ENCODE measurements around the gene TTBK2. TPM values are rescaled to one million over a fixed set of nuclear protein-coding genes. Genes with fewer than 3 reads are reported as not detected.

Gene TTBK2
- total RNA-seq, 1 donor from 2014 or later, result 16.1 TPM

DNA sequence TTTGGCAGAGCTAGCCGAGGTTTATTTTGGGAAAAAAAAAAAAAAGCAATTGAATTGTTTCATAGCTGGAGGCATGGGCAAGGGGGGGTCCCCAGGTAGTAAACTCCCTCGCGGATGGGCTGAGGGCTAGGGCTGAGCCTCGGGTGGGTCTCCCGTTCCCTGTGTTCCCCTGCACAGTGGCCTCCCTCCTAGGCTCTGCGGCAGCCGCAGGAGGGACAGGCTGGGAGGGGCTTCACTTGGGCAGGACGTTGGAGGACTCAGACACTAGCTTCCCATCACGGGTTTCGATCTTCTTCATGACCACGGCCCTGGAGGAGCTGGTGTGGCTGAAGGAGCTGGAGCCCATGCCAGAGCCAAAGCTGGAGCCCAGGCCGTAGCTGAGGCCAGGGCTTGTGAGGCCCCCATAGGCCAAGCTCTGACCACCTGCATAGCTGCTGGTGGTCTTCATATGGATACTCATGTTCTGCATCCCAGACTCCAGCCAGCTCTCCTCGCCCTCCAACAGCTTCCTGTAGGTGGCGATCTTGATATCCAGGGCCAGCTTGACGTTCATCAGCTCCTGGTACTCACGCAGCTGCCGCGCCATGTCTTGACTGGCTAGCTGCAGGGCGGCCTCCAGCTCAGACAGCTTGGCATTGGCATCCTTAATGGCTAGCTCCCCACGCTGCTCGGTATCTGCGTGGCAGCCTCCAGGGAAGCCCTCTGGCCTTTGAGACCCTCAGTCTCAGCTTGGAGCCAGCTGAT, 119.7 kb downstream of the TTBK2 start:
- TF ChIP-seq, protein P1, sequence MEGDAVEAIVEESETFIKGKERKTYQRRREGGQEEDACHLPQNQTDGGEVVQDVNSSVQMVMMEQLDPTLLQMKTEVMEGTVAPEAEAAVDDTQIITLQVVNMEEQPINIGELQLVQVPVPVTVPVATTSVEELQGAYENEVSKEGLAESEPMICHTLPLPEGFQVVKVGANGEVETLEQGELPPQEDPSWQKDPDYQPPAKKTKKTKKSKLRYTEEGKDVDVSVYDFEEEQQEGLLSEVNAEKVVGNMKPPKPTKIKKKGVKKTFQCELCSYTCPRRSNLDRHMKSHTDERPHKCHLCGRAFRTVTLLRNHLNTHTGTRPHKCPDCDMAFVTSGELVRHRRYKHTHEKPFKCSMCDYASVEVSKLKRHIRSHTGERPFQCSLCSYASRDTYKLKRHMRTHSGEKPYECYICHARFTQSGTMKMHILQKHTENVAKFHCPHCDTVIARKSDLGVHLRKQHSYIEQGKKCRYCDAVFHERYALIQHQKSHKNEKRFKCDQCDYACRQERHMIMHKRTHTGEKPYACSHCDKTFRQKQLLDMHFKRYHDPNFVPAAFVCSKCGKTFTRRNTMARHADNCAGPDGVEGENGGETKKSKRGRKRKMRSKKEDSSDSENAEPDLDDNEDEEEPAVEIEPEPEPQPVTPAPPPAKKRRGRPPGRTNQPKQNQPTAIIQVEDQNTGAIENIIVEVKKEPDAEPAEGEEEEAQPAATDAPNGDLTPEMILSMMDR (conservative IDR thresholded peaks at IDR 0.05), result peak; percentile 27
- Mint-ChIP-seq H3K4me1 (ENCODE audit: unreplicated experiment) (peaks cover 5% of the 10 kb centered on the region), H3K4me3 (no peak overlapping the region), H3K27ac (no peak overlapping the region), H3K27me3 (no peaks in the 10 kb centered on the region), H3K36me3 (peaks cover 25% of the 10 kb centered on the region), H3K9me3 (no peaks in the 10 kb centered on the region)
- DNase-seq (ENCODE audit: extremely low spot score, unreplicated experiment), result no peak

DNA sequence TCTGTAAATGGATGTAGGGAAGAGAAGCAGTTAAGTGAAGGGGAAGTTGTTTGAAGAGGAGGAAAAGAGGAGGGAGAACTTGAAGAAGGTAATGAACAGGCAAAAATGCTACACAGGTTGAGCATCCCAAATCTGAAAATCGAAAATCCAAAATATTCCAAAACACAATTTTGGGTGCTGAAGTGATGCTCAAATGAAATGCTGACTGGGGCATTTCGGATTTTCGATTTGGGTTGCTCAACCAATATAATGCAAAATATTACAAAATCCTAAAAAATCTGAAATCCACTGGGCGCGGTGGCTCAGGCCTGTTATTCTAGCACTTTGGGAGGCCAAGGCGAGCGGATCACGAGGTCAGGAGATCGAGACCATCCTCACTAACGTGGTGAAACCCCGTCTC, 121.8 kb downstream of the TTBK2 start:
- TF ChIP-seq, protein P1 (conservative IDR thresholded peaks at IDR 0.05), result no peak
- Mint-ChIP-seq H3K27me3 (no peaks in the 10 kb centered on the region), H3K4me1 (ENCODE audit: unreplicated experiment) (peaks cover 5% of the 10 kb centered on the region), H3K4me3 (no peak overlapping the region), H3K9me3 (no peaks in the 10 kb centered on the region), H3K27ac (no peak overlapping the region), H3K36me3 (peaks cover 18% of the 10 kb centered on the region)
- no peak for DNase-seq (ENCODE audit: extremely low spot score, unreplicated experiment)

DNA sequence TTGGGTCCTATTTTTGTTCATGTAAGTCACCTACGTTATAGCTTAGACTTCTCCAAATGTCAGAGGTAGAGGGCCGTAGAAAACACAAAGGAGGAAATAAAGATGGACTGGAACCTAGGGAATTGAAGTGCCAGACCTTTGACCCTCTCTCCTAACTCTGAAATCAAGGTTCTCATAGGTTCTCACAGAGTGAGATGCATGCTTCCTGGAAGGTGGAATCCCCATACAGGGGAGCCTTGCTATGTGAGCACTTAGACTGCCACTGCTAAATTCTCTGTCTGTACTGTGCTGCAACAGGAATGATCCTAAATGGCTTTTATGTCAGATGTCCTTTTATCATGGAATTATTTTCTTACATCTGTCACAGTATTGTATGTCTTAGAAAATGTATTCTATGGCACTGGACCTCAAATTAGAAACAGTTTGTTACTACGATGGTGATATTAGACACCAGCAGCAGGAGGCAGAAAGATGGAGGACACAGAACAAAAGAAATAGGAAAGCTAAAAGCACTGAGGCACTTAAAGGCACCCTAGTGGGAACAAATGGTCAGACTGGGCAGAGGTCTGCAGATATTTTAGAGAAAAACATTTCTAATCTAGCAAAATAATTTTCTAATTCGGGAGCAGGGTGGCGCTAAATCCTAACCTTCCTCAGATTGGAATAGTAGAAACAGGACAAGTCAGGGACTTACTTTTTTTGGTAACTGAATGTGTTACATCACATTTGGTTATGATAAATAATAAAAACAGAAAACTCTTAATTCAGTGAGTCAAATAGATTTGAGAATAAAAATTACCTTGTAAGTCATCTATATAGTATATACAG, 123.4 kb downstream of the TTBK2 start:
- H3K27ac Mint-ChIP-seq, result no peak overlapping the region
- H3K27me3 Mint-ChIP-seq, result no peaks in the 10 kb centered on the region
- peaks cover 5% of the 10 kb centered on the region for H3K4me1 Mint-ChIP-seq (ENCODE audit: unreplicated experiment)
- H3K4me3 Mint-ChIP-seq, result no peak overlapping the region
- H3K36me3 Mint-ChIP-seq, result peaks cover 18% of the 10 kb centered on the region
- no peaks in the 10 kb centered on the region for H3K9me3 Mint-ChIP-seq
- TF ChIP-seq, protein P1 (conservative IDR thresholded peaks at IDR 0.05), result no peak
- DNase-seq (ENCODE audit: extremely low spot score, unreplicated experiment), result no peak

DNA sequence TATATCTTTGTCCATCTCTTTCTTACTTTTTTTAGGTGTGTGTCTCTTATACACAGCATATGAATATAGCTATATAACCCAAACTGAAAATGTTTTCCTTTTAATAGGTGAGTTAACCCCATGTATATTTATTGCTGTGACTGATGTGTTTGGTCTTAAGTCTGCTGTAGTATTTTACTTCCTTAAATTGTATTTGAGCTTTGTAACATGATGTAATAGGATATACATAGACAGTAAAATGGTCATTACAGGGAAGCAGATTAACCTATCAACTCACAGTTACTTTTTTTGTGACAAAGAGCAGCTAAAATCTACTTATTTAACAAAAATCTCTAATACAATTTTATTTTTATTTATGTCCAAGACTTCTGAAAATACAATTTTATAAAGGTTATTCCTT, 131.9 kb downstream of the TTBK2 start:
- Mint-ChIP-seq H3K36me3 (no peaks in the 10 kb centered on the region), H3K9me3 (no peaks in the 10 kb centered on the region), H3K4me1 (ENCODE audit: unreplicated experiment) (no peaks in the 10 kb centered on the region), H3K4me3 (no peak overlapping the region), H3K27ac (no peak overlapping the region), H3K27me3 (no peaks in the 10 kb centered on the region)
- no peak for DNase-seq (ENCODE audit: extremely low spot score, unreplicated experiment)
- TF ChIP-seq, protein P1 (conservative IDR thresholded peaks at IDR 0.05), result no peak

DNA sequence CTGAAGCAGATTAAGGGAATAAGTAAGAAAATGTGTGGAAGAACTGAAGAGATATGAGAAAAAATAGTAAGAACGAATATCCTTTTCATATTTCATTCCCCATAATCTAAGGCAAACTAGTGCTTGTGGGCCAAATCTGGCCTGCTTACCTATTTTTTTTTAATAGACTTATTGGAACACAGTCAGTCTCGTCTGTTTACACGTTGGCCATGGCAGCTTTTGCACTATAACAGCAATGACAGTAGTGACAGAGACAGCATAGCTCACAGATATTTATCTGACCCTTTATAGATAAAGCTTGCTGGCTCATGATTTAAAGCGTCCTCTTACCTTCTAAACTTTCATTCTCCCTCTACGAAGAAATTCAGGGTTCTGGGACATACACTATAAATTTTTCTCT, 133.6 kb downstream of the TTBK2 start:
- Mint-ChIP-seq H3K9me3 (no peaks in the 10 kb centered on the region), H3K27me3 (no peaks in the 10 kb centered on the region), H3K36me3 (peaks cover 9% of the 10 kb centered on the region), H3K4me1 (ENCODE audit: unreplicated experiment) (no peaks in the 10 kb centered on the region), H3K4me3 (no peak overlapping the region), H3K27ac (no peak overlapping the region)
- TF ChIP-seq, protein P1 (conservative IDR thresholded peaks at IDR 0.05), result no peak
- no peak for DNase-seq (ENCODE audit: extremely low spot score, unreplicated experiment)
